GM12891 (cell line): ENCODE results near the gene NEGR1. TPM values are rescaled to one million over a fixed set of nuclear protein-coding genes. Genes with fewer than 3 reads are reported as not detected.

Experiments used
- DNase-seq: peaks from one replicate; pipeline ENCODE4 v3.0.0; 2011; ENCODE audit warnings: low spot score; ENCODE audit not compliant: insufficient read length
- FAIRE-seq: peaks from 2 replicates; lab custom pipeline; 2011; peaks lifted over from hg19 to GRCh38; lab: Jason Lieb, UNC
- PAX5 ChIP-seq: IDR thresholded peaks from 2 replicates; pipeline ENCODE4 v1.6.1; 2011; ENCODE audit warnings: low read length, moderate library complexity, mild to moderate bottlenecking; ENCODE audit not compliant: insufficient read depth, severe bottlenecking
- POLR2A ChIP-seq: IDR thresholded peaks from 2 replicates; pipeline ENCODE4 v1.6.1; 2011; ENCODE audit warnings: low read depth, low read length, control low read depth
- POLR2AphosphoS5 ChIP-seq: IDR thresholded peaks from 2 replicates; pipeline ENCODE4 v1.6.1; 2011; ENCODE audit warnings: low read depth, low read length, control low read depth
- POU2F2 ChIP-seq: IDR thresholded peaks from 2 replicates; pipeline ENCODE4 v1.6.1; 2011; ENCODE audit warnings: low read depth, mild to moderate bottlenecking, control low read depth, low read length, moderate library complexity
- SPI1 ChIP-seq: IDR thresholded peaks from 2 replicates; pipeline ENCODE4 v1.6.1; 2011; ENCODE audit warnings: low read depth, low read length, control low read depth
- TAF1 ChIP-seq: IDR thresholded peaks from 2 replicates; pipeline ENCODE4 v1.6.1; 2011; ENCODE audit warnings: low read depth, low read length, control low read depth
- polyA plus RNA-seq: library from polyadenylated mRNA; unstranded; fragments of >200 nt; gene quantifications from one replicate; pipeline ENCODE4 v1.2.1, GENCODE V29; 2012; ENCODE audit warnings: low read depth, missing spikeins, inconsistent platforms; ENCODE audit not compliant: missing spikeins

The NEGR1 gene
- polyA plus RNA-seq = not detected

GRCh38 chr1:72282271-72283021 lies at the start of gene NEGR1:
TSS of gene NEGR1 (minus strand) at chr1:72282539.
- DNase-seq (peak; percentile 26), FAIRE-seq (no peak)
- TF ChIP-seq TAF1 (no peak), POU2F2 (no peak), POLR2AphosphoS5 (no peak), PAX5 (no peak), SPI1 (no peak), POLR2A (no peak)

DNA sequence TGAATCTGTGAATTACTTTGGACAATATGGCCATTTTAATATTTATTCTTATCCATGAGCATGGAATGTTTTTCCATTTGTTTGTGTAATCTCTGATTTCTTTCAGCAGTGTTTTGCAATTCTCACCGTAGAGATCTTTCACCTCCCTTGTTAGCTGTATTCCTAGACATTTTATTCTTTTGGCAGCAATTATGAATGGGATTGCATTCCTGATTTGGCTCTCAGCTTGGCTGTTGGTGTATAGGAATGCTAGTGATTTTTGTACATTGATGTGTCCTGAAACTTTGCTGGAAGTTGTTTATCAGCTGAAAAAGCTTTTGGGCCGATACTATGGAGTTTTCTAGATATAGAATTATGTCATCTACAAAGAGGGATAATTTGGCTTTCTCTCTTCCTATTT lies 44.2 kb upstream of the NEGR1 start:
- no peak for FAIRE-seq

DNA sequence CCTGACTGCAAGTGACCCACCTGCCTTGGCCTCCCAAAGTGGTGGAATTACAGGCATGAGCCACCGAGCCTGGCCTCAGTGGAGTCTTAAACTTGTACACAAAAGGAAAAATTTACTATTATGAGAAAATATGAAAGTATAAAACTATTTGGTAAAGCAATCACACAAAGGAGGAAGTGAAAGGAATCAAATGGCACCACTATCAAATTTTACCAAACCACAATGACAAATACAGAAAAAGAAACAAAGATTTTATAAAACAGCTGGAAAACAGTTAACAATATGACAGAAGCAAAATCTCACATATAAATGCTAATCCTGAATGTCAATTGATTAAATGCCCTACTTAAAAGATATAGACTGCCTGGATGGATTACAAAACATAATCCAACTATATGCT lies 42.1 kb upstream of the NEGR1 start:
- TF ChIP-seq POU2F2 (no peak), POLR2A (no peak), POLR2AphosphoS5 (no peak), SPI1 (no peak)
- FAIRE-seq = no peak
- DNase-seq = no peak

More for the DNA sequence above, 44.2 kb upstream of the NEGR1 start:
- TF ChIP-seq PAX5 (no peak), SPI1 (no peak), TAF1 (no peak), POU2F2 (no peak), POLR2AphosphoS5 (no peak), POLR2A (no peak)
- no peak for DNase-seq

- no peak for TF ChIP-seq PAX5
- no peak for TF ChIP-seq POLR2A
- TF ChIP-seq SPI1 = no peak
- TF ChIP-seq POLR2AphosphoS5 = no peak
- TF ChIP-seq TAF1 = no peak
- TF ChIP-seq POU2F2 = no peak
- DNase-seq = no peak
- no peak for FAIRE-seq
Observed at GRCh38 chr1:72322910-72323309, 40.6 kb upstream of the NEGR1 start.

DNA sequence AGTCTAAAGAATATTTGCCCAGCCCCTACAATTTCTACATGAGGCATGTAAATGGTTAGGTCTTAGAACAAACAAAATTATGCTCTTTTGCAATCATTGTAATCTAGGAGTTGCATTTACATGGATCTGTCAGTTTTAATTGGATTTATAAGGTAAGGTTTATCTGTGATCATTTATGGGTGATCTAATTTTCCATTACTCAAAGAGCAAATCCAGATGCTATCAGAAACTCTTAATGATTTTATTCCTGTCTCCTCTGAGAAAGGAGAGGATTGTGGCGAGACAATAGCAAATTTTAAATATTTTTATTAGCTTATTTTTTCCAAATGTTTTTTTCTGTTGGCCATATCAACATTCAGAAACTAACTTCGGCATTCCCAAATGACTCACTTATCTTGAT lies 14.2 kb upstream of the NEGR1 start:
- DNase-seq = no peak
- TF ChIP-seq POLR2AphosphoS5 = no peak
- TF ChIP-seq POU2F2 = no peak
- TF ChIP-seq TAF1 = no peak
- no peak for TF ChIP-seq POLR2A
- FAIRE-seq = no peak

GRCh38 chr1:72288886-72289285 lies 6.5 kb upstream of the NEGR1 start:
- no peak for DNase-seq
- TF ChIP-seq SPI1 = no peak
- TF ChIP-seq PAX5 = no peak
- TF ChIP-seq POLR2AphosphoS5 = no peak
- no peak for TF ChIP-seq TAF1

DNA sequence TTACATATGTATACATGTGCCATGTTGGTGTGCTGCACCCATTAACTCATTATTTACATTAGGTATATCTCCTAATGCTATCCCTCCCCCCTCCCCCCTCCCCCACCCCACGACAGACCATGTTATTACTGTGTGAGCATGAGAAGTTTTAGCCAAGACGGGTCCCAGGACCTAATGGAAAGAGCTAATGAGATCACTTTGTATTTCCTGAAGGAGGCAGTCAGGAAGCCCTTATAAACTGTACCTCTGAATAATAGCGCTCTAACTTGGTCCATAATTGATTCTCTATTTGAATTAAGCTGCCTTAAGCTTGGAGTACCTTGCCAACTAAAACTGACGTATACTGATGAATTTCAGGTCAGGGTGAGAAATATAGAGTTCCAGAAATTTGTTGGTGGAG lies 4.1 kb upstream of the NEGR1 start:
- FAIRE-seq = no peak
- no peak for TF ChIP-seq PAX5
- no peak for TF ChIP-seq SPI1
- TF ChIP-seq POLR2A = no peak
- no peak for TF ChIP-seq POU2F2
- no peak for TF ChIP-seq POLR2AphosphoS5
- TF ChIP-seq TAF1 = no peak
- DNase-seq = no peak

More at GRCh38 chr1:72288886-72289285, 6.5 kb upstream of the NEGR1 start:
- FAIRE-seq = no peak

DNA sequence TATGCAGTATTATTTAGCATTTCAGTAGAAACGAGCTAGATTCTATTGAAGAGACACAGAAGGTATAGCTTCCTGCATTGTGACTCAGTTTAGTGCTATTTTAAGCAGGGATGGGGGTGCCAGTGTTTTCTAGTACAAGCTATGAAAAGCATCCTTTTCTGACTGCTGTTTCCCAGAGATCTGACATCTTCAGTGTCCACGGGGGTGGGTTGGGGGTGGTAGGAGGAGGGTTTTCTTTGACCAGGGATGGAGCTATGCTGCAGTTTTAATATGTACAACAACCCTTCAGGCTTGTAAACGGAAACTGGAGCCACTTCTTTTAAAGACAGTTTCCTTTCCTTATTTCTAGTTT lies 2.7 kb upstream of the NEGR1 start:
- no peak for TF ChIP-seq SPI1
- no peak for FAIRE-seq
- no peak for DNase-seq

GRCh38 chr1:72284348-72285073 lies 2.2 kb upstream of the NEGR1 start:
- FAIRE-seq (peak; percentile 80), DNase-seq (no peak)

GRCh38 chr1:72284084-72284347 lies 1.7 kb upstream of the NEGR1 start:
- DNase-seq (no peak), FAIRE-seq (no peak)
- TF ChIP-seq POU2F2 (no peak), SPI1 (no peak), POLR2AphosphoS5 (no peak), POLR2A (no peak), PAX5 (no peak), TAF1 (no peak)

More at GRCh38 chr1:72284348-72285073, 2.2 kb upstream of the NEGR1 start:
- TF ChIP-seq POLR2AphosphoS5 (no peak), SPI1 (peak; percentile 37)
